Measurements from ENCODE around the gene PTPRD.

- TF ChIP-seq TAF1 (IDR thresholded peaks at IDR 0.05; ENCODE audit: borderline replicate concordance, insufficient read depth, low read length): no peak
- no peak for TF ChIP-seq FOXP2 (optimal IDR thresholded peaks at IDR 0.05; ENCODE audit: borderline replicate concordance, extremely low read depth, extremely low read length, insufficient read depth)
These were observed 1707.1 kb downstream of the PTPRD start for GRCh38 chr9:8905731-8906130.

Data from PFSK-1 (cell line).